Esophagus muscularis mucosa (tissue), 3 donors: ENCODE results near the gene SERTAD1.

Experiments used
- CTCF ChIP-seq, 3 experiments: fragments of 200-600 bp in 2 of 3; fragments of 450-650 bp in 1 of 3; sonication (generic) in 2 of 3; IDR thresholded peaks; one replicate each; pipeline ENCODE4 v1.5.1; 2017 to 2019; ENCODE audit warnings: antibody characterized with exemption in 3 of 3, mild to moderate bottlenecking in 2 of 3, moderate library complexity in 1 of 3
- POLR2AphosphoS5 ChIP-seq, 2 donors: sonication (generic); formaldehyde crosslinking; IDR thresholded peaks; one replicate each; pipeline ENCODE4 v1.6.1; 2017; ENCODE audit warnings: antibody characterized with exemption in 2 of 2

- TF ChIP-seq CTCF (IDR thresholded peaks at IDR 0.05) (no peak), POLR2AphosphoS5 (IDR thresholded peaks at IDR 0.05) (no peak)
Measured at GRCh38 chr19:40414542-40415535, 11.0 kb downstream of the SERTAD1 start.
